Neural progenitor cell (in vitro differentiated cells): ENCODE data around the gene ANK3.

Experiments used
- EZH2phosphoT487 ChIP-seq: fragments of 200-600 bp; sonication (generic); IDR thresholded peaks from 2 replicates; pipeline ENCODE4 v1.6.1; 2017; ENCODE audit warnings: antibody characterized with exemption
- TF ChIP-seq, protein P1 (sequence below): fragments of 200-600 bp; sonication (generic); IDR thresholded peaks from 2 replicates; pipeline ENCODE4 v1.5.1; 2017; ENCODE audit warnings: antibody characterized with exemption, mild to moderate bottlenecking

GRCh38 chr10:60343254-60343653 lies 46.4 kb downstream of the ANK3 start:
- TF ChIP-seq, protein P1, sequence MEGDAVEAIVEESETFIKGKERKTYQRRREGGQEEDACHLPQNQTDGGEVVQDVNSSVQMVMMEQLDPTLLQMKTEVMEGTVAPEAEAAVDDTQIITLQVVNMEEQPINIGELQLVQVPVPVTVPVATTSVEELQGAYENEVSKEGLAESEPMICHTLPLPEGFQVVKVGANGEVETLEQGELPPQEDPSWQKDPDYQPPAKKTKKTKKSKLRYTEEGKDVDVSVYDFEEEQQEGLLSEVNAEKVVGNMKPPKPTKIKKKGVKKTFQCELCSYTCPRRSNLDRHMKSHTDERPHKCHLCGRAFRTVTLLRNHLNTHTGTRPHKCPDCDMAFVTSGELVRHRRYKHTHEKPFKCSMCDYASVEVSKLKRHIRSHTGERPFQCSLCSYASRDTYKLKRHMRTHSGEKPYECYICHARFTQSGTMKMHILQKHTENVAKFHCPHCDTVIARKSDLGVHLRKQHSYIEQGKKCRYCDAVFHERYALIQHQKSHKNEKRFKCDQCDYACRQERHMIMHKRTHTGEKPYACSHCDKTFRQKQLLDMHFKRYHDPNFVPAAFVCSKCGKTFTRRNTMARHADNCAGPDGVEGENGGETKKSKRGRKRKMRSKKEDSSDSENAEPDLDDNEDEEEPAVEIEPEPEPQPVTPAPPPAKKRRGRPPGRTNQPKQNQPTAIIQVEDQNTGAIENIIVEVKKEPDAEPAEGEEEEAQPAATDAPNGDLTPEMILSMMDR = no peak
- TF ChIP-seq EZH2phosphoT487 = no peak
